Right kidney (tissue), 1 donor: ENCODE results near the gene COQ5.
"Not testable (repeated sequence)": the region's sequence is repeated elsewhere in the genome, so short reads cannot be mapped to it uniquely, and the experiment has no call there.

Source experiments
- DNase-seq: peaks from one replicate; pipeline ENCODE4 v3.0.0-alpha.2; 2016

COQ5 gene

DNA sequence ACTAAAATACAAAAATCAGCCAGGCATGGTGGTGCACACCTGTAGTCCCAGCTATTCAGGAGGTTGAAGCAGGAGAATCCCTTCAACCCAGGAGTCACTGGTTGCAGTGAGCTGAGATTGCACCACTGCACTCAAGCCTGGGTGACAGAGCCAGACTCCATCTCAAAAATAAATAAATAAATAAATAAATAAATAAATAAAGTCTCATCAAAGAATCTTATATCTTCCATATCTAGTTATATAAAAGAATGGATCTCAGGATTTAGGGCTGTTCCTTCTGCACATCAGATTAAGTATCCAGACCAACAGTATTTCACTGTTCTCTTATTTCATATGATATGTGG, 1.4 kb upstream of the COQ5 start:
- not testable (repeated sequence) for DNase-seq

DNA sequence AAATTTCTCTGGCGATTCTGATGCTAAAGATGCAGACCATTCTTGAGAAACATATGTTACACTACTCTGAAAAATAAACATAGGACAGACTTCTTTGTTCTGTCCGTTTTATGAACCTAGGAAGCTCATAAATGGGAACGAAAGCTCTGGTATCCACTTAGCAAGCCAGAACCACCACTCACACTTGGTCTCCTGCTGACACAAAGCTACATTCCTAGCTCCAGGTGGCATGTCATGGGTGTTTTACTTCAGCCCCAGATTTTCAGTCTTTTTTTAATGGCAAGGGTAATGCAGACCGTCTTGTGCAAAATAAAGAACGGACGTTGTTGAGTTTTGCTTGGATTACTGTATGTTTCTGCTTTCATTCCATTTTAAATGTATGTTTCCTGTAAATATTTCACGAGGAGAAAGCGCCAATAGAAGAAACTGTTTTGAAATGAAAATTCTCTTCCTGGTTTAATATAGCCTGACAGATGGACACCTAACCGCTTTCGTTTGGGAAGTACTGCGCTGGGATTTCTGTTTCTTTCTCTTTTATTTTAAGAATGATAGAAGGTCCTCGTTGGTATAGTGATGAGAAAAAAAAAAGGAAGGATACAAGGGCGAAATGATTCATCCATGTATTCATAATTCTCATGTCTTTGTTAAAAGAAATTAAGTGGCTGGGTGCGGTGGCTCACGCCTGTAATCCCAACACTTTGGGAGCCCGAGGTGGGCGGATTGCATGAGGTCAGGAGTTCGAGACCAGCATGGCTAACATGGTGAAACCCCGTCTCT, 871 bp upstream of the COQ5 start:
- peak; percentile 63 for DNase-seq

DNA sequence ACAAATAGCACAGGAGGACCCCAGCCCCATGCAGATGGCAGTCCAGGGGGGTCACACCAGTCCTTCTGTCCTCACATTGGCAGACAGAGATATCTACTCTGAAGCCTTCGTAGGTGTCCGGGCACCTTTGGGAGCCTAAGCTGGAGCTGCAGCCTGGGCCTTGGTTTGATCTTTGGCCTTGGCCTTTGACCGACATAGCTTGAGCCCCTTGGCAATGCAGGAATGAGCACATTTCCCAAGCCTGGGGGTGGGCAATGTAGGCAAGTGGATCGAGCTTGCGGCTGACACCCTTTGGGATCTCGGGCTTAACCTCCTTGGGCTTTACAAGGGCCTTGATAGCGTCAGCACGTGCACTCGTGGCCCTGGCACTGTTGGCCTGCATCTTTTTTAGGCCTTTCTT, 6.4 kb downstream of the COQ5 start:
- no peak for DNase-seq

DNA sequence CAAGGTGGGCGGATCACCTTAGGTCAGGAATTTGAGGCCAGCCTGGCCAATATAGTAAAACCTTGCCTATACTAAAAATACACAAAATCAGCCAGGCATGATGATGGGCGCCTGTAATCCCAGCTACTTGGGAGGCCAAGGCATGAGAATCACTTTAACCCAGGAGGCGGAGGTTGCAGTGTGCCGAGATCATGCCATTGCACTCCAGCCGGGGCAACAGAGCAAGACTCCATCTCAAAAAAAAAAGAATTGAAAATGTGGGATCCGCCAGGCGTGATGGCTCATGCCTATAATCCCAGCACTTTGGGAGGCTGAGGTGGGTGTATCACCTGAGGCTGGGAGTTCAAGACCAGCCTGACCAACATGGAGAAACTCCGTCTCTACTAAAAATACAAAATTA, 9.6 kb downstream of the COQ5 start:
- not testable (repeated sequence) for DNase-seq

DNA sequence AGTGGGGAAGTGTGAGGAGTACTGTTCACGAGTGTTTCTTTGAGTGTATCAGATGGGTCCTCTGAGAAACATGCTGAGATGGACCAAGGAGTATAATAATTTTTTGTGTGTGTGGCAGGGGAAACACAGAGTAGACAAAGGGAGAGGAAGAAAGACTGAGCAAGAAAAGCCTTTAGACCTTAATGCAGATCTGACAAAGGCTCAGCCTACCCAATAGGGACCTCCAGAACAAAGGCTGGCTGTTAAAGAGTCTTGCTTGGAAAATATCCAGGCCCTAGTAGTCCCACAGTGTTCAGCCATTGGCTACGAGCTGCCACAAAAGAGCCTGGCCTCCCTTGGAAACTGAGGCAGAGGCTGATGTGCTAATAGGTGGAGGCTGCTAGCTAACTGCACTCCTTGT, 13.5 kb downstream of the COQ5 start:
- DNase-seq, result no peak

GRCh38 chr12:120514002-120514401, 15.0 kb downstream of the COQ5 start:
- no peak for DNase-seq

DNA sequence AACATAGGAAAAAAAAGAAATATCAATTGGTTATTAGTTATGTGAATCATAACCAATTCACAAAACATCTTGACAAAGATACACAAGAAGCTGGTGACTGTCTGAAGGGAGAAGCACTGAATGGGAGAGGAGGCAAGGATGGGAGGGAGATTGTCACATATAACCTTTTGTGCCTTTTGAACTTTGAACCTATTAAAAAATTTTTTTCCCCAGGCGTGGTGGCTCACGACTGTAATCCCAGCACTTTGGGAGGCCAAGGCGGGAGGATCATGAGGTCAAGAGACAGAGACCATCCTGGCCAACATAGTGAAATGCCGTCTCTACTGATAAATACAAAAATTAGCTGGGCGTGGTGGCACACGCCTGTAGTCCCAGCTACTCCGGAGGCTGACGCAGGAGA, 20.4 kb downstream of the COQ5 start:
- no peak for DNase-seq

DNA sequence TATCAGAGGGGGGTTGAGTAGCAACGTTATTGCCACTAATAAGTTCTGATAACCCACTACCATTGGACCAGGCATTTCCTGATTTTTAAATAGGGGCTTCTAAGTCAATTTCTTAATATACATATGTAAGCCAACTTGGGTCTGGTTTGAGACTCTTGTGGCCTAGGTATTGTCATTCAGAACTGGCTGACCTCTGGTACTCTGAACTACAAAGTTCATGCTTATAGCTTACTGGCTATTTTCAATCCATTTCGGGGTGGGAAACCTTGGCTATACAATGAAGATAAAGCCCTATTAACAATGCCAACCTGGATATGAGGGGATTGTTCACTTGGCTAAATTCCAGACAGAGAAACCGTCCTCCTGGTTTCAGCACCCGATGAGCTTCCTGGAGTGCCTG, 24.4 kb downstream of the COQ5 start:
- DNase-seq, result no peak

DNA sequence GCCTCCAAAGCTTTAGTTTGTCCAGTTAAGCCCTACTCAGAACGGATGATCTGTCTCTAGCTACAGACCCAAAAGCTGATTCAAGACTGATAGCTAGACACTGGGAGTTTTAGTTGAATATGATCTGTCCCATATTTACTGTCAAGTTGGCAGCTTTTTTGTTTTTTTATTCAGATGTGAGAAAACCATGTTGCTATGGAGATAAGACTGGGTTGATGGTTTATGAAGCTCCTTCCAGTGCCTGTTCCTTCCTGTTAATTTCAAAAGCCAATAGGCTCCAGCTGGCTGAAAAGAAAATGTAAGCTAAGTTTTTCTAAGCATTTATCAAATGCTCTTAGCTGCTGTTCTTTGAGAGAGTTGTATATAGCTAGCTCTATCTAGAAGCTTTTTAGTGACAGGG, 28.4 kb downstream of the COQ5 start:
- no peak for DNase-seq

- no peak for DNase-seq
Measured at GRCh38 chr12:120498870-120499515, 30.0 kb downstream of the COQ5 start.

- DNase-seq, result no peak
Measured at GRCh38 chr12:120497524-120498150, 31.3 kb downstream of the COQ5 start.

DNA sequence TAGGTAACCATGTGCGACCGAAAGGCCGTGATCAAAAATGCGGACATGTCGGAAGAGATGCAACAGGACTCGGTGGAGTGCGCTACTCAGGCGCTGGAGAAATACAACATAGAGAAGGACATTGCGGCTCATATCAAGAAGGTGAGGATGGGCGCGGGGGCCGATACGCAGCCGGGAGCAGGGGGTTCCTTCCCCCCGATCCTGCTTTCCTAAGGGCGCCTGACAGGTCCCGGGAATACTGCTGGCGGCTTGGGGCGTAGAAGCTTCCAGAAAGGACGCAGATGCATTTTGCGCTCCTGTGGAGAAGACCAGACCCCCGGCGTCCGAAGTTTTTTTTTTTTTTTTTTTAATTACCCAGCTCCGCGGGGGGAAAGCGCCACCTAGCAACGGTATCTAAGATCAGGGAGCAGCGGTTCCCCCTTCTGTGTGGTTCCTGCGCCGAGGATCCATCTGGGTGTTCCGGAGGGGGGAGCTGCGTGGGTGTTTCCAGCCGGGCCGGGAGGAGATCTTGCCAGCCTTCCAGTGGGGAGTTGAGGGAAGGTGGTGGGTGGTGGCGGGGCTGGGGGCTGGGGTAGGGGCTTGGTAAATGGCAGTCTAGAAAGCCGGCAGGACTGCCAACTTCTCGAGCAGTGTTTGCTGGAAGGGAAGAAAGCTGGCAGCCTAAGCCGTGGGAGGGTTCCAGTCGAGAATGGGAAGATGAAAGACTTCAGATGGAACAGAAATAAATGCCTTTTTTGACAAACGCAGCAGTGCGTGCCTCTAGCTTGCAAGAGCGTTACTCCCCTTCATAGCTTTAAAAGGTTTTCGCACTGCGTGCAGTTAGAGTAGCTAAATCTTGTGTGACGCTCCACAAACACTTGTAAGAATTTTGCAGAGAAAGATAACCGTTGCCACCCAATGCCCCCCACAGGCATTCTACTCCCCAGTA, 32.3 kb downstream of the COQ5 start:
- DNase-seq, result peak; percentile 73

- DNase-seq, result peak; percentile 93
Measured at GRCh38 chr12:120495731-120496412, 33.1 kb downstream of the COQ5 start, which contains the start of gene DYNLL1. Gene DYNLL1 (plus strand): TSS chr12:120496113. CDS start chr12:120496422, 309 bp downstream.

DNA sequence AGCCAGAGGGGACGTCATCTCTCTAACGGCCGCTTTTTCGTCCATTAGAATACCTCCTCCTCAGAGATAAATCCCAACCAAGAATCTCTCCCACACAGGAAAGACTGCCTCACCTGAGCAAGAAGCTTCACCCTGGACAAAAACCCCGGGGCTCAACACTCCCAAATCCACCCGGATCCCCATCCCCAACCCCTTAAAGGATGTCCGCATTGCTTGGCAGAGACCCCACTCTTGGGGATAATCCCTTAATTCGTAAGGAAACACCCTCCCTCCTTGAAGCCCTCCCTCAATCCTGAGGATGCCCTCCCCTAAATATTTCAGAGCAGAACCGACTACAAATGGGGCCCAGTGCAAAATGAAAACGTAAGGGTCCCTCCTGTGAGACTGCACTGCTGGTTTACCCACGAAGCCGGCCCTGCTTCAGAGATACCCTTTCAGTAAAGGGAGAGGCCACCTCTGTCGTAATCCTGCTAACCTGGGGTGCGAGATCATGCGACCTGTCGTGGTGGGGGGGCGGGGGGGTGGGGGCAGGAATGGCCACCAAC, 33.7 kb downstream of the COQ5 start:
- DNase-seq, result no peak

GRCh38 chr12:120490833-120491512, 38.0 kb downstream of the COQ5 start:
- DNase-seq, result no peak

DNA sequence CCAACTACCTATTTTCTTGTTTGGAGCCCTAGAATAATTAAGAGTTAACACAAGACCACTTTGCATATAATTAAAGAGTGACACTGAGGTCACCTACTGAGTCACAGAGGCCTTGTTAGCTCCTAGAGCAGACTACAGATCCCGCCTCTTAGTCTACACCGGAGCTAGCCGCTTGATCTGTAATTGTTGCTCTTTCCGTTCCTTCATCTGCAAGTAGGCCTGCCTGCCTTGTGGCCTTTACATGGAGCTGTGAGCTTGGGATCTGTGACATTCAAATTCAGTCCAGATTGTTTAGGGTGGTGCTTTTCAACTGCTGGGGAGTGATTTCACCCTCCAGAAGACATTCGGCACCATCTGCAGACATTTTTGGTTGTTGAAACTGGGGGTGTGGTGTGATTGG, 38.6 kb downstream of the COQ5 start:
- no peak for DNase-seq

DNA sequence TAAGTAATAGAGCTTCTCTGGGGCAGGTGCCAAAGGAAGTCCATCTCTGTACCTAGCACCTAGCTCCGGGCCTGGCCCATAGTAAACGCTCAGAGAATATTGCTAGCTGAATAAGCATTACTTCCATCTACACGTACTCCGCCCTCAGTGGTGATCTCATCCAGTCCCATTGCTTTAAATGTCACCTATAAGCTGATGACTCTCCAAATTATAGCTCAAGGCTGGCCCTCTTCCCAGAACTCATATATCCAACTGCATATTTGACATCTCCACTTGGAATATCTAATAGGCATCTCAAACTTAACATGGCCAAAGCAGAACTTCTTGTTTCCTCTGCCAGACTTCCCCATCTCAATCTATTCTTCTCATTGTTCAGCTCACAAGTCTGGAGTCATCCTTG, 39.9 kb downstream of the COQ5 start:
- no peak for DNase-seq

DNA sequence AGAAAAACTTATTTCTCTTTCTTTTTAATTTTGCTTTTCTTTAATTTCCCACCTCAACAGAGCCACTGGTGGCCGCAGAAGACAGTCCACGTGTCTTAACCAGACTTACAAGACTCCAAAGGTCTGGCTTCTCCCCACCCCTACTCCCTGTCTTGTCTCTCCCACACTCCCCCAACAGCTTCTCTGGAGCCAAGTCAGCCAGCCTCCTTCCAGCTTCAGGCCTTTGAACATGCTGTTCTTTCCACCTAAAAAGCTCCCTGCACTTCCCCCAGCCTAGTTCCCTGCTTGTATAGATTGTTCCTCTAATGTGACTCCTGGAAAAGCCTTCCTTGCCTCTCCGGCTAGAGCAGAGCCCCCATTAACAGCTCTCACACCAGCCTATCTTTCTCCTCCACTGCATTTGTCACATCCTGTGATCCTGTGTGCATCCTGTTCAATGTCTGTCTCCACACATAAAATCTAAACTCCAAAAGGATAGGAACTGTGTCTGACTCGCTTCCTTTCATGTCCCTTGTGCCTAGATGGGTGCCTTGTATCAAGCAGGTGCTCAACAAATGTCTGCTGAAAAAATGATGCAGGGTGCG, 40.8 kb downstream of the COQ5 start:
- no peak for DNase-seq

DNA sequence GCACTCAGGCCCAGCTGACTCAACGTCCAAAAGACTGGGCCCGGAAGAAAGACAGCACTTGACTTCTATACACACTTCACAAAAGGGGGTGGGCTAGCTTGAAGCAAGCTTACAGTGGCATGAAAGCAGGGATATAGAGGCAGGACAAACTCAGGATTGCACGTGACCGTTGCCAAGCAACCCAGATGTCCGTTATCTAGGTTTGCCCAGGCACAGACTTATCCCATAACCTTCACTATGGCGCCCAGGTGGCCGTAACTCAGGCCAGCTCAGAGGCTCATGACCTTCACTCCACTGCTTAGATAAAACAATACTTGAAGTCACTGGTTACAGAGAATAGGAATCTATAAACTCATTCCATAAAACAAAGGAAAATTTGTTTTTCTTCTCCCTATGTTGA, 41.4 kb downstream of the COQ5 start:
- not testable (repeated sequence) for DNase-seq
